OCI-LY7 (cell line): ENCODE measurements around the gene HIVEP2.

Source experiments
- CTCF ChIP-seq: fragments of 200-600 bp; sonication (generic); conservative IDR thresholded peaks from 2 replicates; pipeline ENCODE4 v1.5.1; 2014; ENCODE audit warnings: mild to moderate bottlenecking, antibody characterized with exemption, low read length, moderate library complexity, mixed read lengths
- EZH2phosphoT487 ChIP-seq: fragments of 200-600 bp; sonication (generic); IDR thresholded peaks from 2 replicates; pipeline ENCODE4 v1.6.1; 2018; ENCODE audit warnings: low read depth, borderline replicate concordance, mild to moderate bottlenecking, mixed run types, antibody characterized with exemption, low read length, moderate library complexity, mixed read lengths

GRCh38 chr6:142808405-142809061 is 136.4 kb downstream of the HIVEP2 start:
- TF ChIP-seq EZH2phosphoT487 (no peak), CTCF (no peak)
